SK-N-SH (cell line): ENCODE measurements around the gene NRIP3.

Source experiments
- GABPA ChIP-seq: IDR thresholded peaks from 2 replicates; pipeline ENCODE4 v1.4.0; 2012; ENCODE audit warnings: low read depth, mild to moderate bottlenecking
- GATA2 ChIP-seq: sonication (generic); formaldehyde crosslinking; IDR thresholded peaks from 2 replicates; pipeline ENCODE4 v1.5.0; 2020; ENCODE audit warnings: mild to moderate bottlenecking, missing genetic modification reagents
- PBX3 ChIP-seq: IDR thresholded peaks from 2 replicates; pipeline ENCODE4; 2012
- RCOR1 ChIP-seq: fragments of 150-350 bp; IDR thresholded peaks from 2 replicates; pipeline ENCODE4 v1.6.1; 2017; ENCODE audit warnings: antibody characterized with exemption, low read length
- SMC3 ChIP-seq: IDR thresholded peaks from 2 replicates; pipeline ENCODE4 v1.6.1; 2012; ENCODE audit warnings: low read depth, low read length, improper control_type of control experiment
- TAF1 ChIP-seq: IDR thresholded peaks from 2 replicates; pipeline ENCODE4 v1.6.1; 2012; ENCODE audit warnings: low read depth, mild to moderate bottlenecking, low read length, moderate library complexity, borderline replicate concordance
- USF2 ChIP-seq: fragments of 150-350 bp; IDR thresholded peaks from 2 replicates; pipeline ENCODE4 v1.6.1; 2017; ENCODE audit warnings: antibody characterized with exemption, low read length, low read depth, borderline replicate concordance
- TF ChIP-seq, protein P1 (sequence below): fragments of 200-600 bp; sonication (generic); IDR thresholded peaks from 2 replicates; pipeline ENCODE4 v1.6.1; 2017; ENCODE audit warnings: antibody characterized with exemption, mild to moderate bottlenecking, moderate library complexity
- TF ChIP-seq, protein P2 (sequence below): IDR thresholded peaks from 2 replicates; pipeline ENCODE4 v1.6.1; 2012; ENCODE audit warnings: mild to moderate bottlenecking, low read depth, low read length, moderate library complexity

GRCh38 chr11:8985462-8985861, 18.3 kb downstream of the NRIP3 start:
- TF ChIP-seq, protein P1, sequence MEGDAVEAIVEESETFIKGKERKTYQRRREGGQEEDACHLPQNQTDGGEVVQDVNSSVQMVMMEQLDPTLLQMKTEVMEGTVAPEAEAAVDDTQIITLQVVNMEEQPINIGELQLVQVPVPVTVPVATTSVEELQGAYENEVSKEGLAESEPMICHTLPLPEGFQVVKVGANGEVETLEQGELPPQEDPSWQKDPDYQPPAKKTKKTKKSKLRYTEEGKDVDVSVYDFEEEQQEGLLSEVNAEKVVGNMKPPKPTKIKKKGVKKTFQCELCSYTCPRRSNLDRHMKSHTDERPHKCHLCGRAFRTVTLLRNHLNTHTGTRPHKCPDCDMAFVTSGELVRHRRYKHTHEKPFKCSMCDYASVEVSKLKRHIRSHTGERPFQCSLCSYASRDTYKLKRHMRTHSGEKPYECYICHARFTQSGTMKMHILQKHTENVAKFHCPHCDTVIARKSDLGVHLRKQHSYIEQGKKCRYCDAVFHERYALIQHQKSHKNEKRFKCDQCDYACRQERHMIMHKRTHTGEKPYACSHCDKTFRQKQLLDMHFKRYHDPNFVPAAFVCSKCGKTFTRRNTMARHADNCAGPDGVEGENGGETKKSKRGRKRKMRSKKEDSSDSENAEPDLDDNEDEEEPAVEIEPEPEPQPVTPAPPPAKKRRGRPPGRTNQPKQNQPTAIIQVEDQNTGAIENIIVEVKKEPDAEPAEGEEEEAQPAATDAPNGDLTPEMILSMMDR: no peak
- TF ChIP-seq TAF1 (no peak), PBX3 (no peak), GATA2 (CRISPR knock-in tag) (no peak), USF2 (no peak), SMC3 (no peak), GABPA (no peak), RCOR1 (no peak)
- TF ChIP-seq, protein P2, sequence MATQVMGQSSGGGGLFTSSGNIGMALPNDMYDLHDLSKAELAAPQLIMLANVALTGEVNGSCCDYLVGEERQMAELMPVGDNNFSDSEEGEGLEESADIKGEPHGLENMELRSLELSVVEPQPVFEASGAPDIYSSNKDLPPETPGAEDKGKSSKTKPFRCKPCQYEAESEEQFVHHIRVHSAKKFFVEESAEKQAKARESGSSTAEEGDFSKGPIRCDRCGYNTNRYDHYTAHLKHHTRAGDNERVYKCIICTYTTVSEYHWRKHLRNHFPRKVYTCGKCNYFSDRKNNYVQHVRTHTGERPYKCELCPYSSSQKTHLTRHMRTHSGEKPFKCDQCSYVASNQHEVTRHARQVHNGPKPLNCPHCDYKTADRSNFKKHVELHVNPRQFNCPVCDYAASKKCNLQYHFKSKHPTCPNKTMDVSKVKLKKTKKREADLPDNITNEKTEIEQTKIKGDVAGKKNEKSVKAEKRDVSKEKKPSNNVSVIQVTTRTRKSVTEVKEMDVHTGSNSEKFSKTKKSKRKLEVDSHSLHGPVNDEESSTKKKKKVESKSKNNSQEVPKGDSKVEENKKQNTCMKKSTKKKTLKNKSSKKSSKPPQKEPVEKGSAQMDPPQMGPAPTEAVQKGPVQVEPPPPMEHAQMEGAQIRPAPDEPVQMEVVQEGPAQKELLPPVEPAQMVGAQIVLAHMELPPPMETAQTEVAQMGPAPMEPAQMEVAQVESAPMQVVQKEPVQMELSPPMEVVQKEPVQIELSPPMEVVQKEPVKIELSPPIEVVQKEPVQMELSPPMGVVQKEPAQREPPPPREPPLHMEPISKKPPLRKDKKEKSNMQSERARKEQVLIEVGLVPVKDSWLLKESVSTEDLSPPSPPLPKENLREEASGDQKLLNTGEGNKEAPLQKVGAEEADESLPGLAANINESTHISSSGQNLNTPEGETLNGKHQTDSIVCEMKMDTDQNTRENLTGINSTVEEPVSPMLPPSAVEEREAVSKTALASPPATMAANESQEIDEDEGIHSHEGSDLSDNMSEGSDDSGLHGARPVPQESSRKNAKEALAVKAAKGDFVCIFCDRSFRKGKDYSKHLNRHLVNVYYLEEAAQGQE: no peak
